ENCODE measurements around the gene CPNE4.

Gene CPNE4

GRCh38 chr3:131591394-131592014 is 443.3 kb downstream of the CPNE4 start:
- Histone ChIP-seq H3K4me1 (ENCODE audit: insufficient read depth, low read length) (no peaks in the 10 kb centered on the region), H3K9me3 (ENCODE audit: control insufficient read depth, insufficient read depth, low read length) (no peaks in the 10 kb centered on the region), H3K9ac (ENCODE audit: low read depth, low read length) (no peak overlapping the region), H3K36me3 (ENCODE audit: insufficient read depth, low read length) (no peaks in the 10 kb centered on the region)

- H3K9ac ChIP-seq (ENCODE audit: low read depth, low read length): no peak overlapping the region
- H3K4me1 ChIP-seq (ENCODE audit: insufficient read depth, low read length): no peaks in the 10 kb centered on the region
- H3K36me3 ChIP-seq (ENCODE audit: insufficient read depth, low read length): no peaks in the 10 kb centered on the region
- no peaks in the 10 kb centered on the region for H3K9me3 ChIP-seq (ENCODE audit: control insufficient read depth, insufficient read depth, low read length)
Observed at GRCh38 chr3:131586277-131586676, 448.5 kb downstream of the CPNE4 start.

DNA sequence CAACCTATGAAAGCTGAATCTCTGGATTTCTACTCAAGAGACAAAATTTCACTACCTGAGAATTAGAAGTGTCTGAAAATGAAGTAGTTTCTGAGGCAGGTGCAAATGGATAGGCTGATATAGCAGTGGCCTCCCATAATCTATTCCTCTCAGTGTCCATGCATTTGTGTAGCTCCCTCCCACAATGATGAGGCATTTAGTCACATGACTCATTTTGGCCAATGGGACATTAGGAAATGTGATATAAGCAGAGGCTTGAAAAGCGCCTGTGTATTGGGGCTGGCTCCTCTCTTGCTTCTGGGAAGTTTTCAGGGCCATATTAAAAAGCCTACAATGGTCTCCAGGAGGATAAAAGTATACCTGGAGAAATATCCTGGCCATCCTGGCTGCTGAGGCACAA is 452.4 kb downstream of the CPNE4 start:
- no peaks in the 10 kb centered on the region for H3K36me3 ChIP-seq (ENCODE audit: insufficient read depth, low read length)
- H3K9ac ChIP-seq (ENCODE audit: low read depth, low read length): no peak overlapping the region
- no peaks in the 10 kb centered on the region for H3K9me3 ChIP-seq (ENCODE audit: control insufficient read depth, insufficient read depth, low read length)
- no peaks in the 10 kb centered on the region for H3K4me1 ChIP-seq (ENCODE audit: insufficient read depth, low read length)

GRCh38 chr3:131568460-131568859 is 466.4 kb downstream of the CPNE4 start:
- H3K9ac ChIP-seq (ENCODE audit: low read depth, low read length): no peak overlapping the region
- no peaks in the 10 kb centered on the region for H3K36me3 ChIP-seq (ENCODE audit: insufficient read depth, low read length)
- H3K4me1 ChIP-seq (ENCODE audit: insufficient read depth, low read length): no peaks in the 10 kb centered on the region
- H3K9me3 ChIP-seq (ENCODE audit: control insufficient read depth, insufficient read depth, low read length): no peaks in the 10 kb centered on the region

- Histone ChIP-seq H3K4me1 (ENCODE audit: insufficient read depth, low read length) (peaks cover 5% of the 10 kb centered on the region), H3K9ac (ENCODE audit: low read depth, low read length) (no peak overlapping the region), H3K36me3 (ENCODE audit: insufficient read depth, low read length) (no peaks in the 10 kb centered on the region), H3K9me3 (ENCODE audit: control insufficient read depth, insufficient read depth, low read length) (no peaks in the 10 kb centered on the region)
Observed at GRCh38 chr3:131564812-131565211, 470.0 kb downstream of the CPNE4 start.

GRCh38 chr3:131561511-131561910 is 473.3 kb downstream of the CPNE4 start:
- Histone ChIP-seq H3K9ac (ENCODE audit: low read depth, low read length) (no peak overlapping the region), H3K36me3 (ENCODE audit: insufficient read depth, low read length) (no peaks in the 10 kb centered on the region), H3K9me3 (ENCODE audit: control insufficient read depth, insufficient read depth, low read length) (no peaks in the 10 kb centered on the region), H3K4me1 (ENCODE audit: insufficient read depth, low read length) (peaks cover 5% of the 10 kb centered on the region)

DNA sequence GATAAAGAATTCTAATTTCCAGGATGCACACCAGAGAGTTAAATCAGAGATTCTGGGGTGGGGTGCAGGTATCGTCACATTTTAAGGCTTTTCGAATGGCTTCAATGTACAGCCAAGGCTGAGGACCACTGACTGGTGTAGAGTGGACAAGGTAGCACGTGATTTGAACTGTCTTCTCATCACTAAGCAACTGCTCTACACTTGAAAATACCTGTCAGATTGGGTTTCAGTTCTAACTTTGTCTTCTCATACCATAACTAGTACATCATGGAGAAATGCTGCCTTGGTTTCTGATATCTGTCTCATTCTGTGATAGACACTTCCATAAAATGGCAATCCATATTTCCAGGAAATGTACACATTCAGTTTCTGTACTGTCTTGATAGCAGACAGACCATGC is 474.0 kb downstream of the CPNE4 start:
- H3K4me1 ChIP-seq (ENCODE audit: insufficient read depth, low read length): peaks cover 5% of the 10 kb centered on the region
- H3K9ac ChIP-seq (ENCODE audit: low read depth, low read length): no peak overlapping the region

GRCh38 chr3:131555456-131555855 is 479.4 kb downstream of the CPNE4 start:
- H3K36me3 ChIP-seq (ENCODE audit: insufficient read depth, low read length): no peaks in the 10 kb centered on the region
- H3K9ac ChIP-seq (ENCODE audit: low read depth, low read length): no peak overlapping the region
- no peaks in the 10 kb centered on the region for H3K4me1 ChIP-seq (ENCODE audit: insufficient read depth, low read length)
- H3K9me3 ChIP-seq (ENCODE audit: control insufficient read depth, insufficient read depth, low read length): no peaks in the 10 kb centered on the region

More for the DNA sequence above, 474.0 kb downstream of the CPNE4 start:
- Histone ChIP-seq H3K36me3 (ENCODE audit: insufficient read depth, low read length) (no peaks in the 10 kb centered on the region), H3K9me3 (ENCODE audit: control insufficient read depth, insufficient read depth, low read length) (no peaks in the 10 kb centered on the region)

GRCh38 chr3:131553495-131554247 is 481.1 kb downstream of the CPNE4 start:
- Histone ChIP-seq H3K36me3 (ENCODE audit: insufficient read depth, low read length) (no peaks in the 10 kb centered on the region), H3K9me3 (ENCODE audit: control insufficient read depth, insufficient read depth, low read length) (no peaks in the 10 kb centered on the region), H3K9ac (ENCODE audit: low read depth, low read length) (no peak overlapping the region), H3K4me1 (ENCODE audit: insufficient read depth, low read length) (no peaks in the 10 kb centered on the region)

DNA sequence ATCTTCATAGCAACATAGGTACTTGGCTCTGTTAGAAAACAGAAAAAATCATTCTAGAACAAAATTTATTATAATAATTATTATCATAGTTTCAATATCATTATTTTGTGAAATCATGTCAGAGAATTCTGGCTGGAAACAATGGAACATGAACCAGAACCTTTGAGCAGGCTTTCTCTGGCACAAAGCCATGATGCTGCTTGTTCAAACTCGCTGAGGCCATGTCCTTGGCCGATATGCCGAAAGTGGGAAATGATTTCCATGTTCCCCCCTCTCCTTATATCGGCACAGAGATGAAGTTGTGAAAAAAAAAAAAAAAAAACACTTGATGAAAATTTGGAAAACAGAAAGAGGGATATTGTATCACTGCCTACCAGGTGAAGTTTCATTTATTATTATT is 483.1 kb downstream of the CPNE4 start:
- no peaks in the 10 kb centered on the region for H3K4me1 ChIP-seq (ENCODE audit: insufficient read depth, low read length)

DNA sequence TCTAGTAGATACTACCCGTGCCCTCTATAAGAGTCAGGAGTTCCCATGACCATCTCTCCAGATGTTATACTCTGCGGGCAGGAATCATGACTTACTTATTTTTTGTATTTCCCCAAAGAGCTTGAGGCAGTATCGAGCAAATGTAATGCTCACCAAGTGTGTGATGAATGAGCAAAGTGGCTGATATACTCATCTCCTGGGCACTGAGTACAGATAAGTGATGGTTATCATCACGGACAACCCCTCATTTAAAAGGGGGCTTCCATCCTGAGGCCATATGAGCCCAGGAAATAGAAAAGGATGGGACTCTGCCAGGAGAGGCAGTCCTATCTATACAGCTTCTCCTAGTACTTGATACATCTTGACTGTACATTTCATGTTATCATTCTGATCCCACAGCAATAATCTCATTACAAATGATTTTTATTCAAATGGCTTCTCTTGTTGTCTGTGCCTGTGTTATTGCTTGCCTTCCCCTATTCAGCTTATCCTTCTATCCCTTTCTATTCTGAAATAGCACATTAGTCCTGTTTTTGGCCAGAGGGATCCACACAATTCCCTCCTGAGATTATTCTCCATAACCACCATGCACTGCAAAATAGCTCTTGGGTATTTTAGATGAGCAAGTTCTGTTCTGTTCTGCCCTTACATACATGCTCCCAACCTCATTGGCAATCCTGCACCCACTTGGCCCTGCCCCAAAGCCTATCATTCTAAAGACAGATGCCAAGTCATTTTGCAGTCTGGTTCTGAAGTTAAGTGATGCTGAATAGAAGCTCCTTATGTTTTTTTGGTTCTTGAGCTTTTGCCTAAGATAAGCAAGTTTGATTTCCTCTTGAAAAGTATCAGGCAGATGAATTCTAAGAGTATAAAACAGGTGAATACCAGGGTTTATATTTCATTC is 484.0 kb downstream of the CPNE4 start:
- Histone ChIP-seq H3K9me3 (ENCODE audit: control insufficient read depth, insufficient read depth, low read length) (no peaks in the 10 kb centered on the region), H3K4me1 (ENCODE audit: insufficient read depth, low read length) (no peaks in the 10 kb centered on the region), H3K36me3 (ENCODE audit: insufficient read depth, low read length) (no peaks in the 10 kb centered on the region), H3K9ac (ENCODE audit: low read depth, low read length) (no peak overlapping the region)

More for the DNA sequence above, 483.1 kb downstream of the CPNE4 start:
- no peaks in the 10 kb centered on the region for H3K9me3 ChIP-seq (ENCODE audit: control insufficient read depth, insufficient read depth, low read length)
- no peaks in the 10 kb centered on the region for H3K36me3 ChIP-seq (ENCODE audit: insufficient read depth, low read length)
- no peak overlapping the region for H3K9ac ChIP-seq (ENCODE audit: low read depth, low read length)

DNA sequence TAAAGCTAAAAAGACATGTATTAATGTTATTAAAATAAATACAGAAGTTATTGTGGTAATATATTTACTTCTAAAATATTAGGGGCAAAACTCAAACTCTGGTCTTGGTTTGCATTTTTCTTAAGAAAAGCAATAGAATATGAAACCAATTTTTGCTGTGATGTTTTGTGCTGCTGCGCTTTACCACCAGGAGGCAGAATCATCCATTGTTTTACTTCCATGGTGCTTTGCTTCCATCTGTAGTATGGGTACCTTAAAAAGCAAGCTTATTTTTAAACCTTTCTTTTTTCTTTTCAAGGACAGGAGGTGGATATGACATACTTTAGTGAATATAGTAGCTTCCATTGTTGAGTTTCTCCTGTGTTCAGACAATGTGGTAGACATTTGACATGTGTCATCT is 485.5 kb downstream of the CPNE4 start:
- H3K9me3 ChIP-seq (ENCODE audit: control insufficient read depth, insufficient read depth, low read length): no peaks in the 10 kb centered on the region
- H3K36me3 ChIP-seq (ENCODE audit: insufficient read depth, low read length): no peaks in the 10 kb centered on the region
- no peaks in the 10 kb centered on the region for H3K4me1 ChIP-seq (ENCODE audit: insufficient read depth, low read length)
- H3K9ac ChIP-seq (ENCODE audit: low read depth, low read length): no peak overlapping the region

DNA sequence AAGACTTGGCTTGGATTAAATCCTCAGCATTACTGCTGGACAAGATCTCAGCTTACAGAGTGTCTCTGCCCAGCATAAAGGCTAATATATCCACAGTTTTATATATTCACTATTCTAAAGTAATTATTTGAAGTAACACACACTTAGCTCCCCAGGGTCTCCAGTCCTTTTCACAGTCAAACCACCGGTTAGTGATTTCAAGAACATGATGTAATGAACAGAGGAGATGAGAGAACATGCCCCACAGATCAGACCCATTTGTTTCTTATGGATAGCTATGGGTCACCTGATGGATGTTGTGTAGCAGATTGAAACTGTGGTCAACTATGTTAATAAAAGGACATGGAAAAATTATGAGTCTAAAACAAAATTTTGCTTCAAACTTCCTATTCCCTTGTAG is 487.2 kb downstream of the CPNE4 start:
- H3K9ac ChIP-seq (ENCODE audit: low read depth, low read length): no peak overlapping the region
- no peaks in the 10 kb centered on the region for H3K36me3 ChIP-seq (ENCODE audit: insufficient read depth, low read length)
- no peaks in the 10 kb centered on the region for H3K9me3 ChIP-seq (ENCODE audit: control insufficient read depth, insufficient read depth, low read length)
- H3K4me1 ChIP-seq (ENCODE audit: insufficient read depth, low read length): no peaks in the 10 kb centered on the region

DNA sequence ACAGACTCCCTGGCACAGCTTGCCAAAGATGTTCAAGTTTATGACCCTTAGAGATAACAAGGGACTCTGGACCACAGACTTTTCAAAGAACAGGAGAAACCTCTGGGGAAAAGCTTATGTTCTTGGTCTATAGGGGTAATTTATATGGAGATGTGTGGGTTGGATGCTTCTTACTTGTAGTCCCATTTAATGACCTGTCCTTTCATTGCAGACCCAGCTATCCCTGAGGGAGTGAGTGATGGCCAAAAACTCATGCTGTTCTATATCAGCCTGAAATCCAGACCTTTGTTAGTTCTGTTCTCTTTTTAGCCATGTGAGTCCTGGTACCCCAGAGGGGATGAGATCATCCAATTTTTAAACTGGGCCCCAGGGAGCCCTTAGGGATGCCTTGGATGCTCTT is 488.4 kb downstream of the CPNE4 start:
- Histone ChIP-seq H3K36me3 (ENCODE audit: insufficient read depth, low read length) (no peaks in the 10 kb centered on the region), H3K4me1 (ENCODE audit: insufficient read depth, low read length) (no peaks in the 10 kb centered on the region), H3K9me3 (ENCODE audit: control insufficient read depth, insufficient read depth, low read length) (no peaks in the 10 kb centered on the region), H3K9ac (ENCODE audit: low read depth, low read length) (no peak overlapping the region)
